GM19025 (cell line): ENCODE results near the gene DENND2C.

ENCODE experiments used
- ATAC-seq: cut with Tn5 transposase; IDR thresholded peaks from one replicate; pipeline ENCODE4 v1.9.1; 2021; ENCODE audit warnings: mild to moderate bottlenecking, low read depth, moderate library complexity; ENCODE audit not compliant: unreplicated experiment

Gene DENND2C, protein sequence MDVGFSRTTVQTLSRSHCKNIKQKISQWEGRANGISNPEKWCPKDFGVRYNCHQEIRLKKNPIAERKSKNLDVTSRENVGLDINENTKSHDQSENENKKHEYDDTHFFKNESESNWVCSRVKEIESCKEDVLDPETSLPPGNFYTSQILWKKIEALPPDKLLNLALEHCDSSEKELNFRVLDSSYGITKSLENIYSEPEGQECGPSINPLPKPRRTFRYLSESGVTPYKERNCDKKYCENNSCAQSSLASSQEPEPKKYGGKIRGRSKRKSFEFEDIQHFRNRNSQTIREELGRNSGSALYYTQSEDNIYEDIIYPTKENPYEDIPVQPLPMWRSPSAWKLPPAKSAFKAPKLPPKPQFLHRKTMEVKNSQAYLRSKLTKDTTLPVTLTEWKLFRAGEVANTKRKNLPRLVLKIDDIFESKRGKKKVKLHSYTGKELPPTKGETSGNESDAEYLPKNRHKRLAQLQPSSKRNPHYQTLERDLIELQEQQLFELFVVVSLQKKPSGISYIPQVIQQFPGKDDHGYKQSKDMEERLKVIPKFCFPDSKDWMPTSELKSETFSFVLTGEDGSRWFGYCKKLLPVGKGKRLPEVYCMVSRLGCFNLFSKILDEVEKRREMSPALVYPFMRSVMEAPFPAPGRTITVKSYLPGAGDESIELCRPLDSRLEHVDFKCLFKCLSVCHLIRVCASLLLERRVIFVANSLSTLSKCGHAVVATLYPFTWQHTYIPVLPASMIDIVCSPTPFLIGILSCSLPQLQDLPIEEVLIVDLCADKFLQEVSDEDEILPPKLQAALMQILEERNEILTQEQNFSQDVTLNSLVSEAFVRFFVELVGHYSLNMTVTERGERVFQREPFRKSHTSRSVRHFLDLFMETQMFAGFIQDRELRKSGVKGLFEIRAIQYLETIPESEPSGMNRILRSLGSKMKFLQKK

GRCh38 chr1:114669562-114670082, at the start of gene DENND2C:
Gene DENND2C (minus strand): TSS chr1:114670049. CDS start chr1:114625984, 44,065 bp downstream.
- peak; percentile 50 for ATAC-seq

DNA sequence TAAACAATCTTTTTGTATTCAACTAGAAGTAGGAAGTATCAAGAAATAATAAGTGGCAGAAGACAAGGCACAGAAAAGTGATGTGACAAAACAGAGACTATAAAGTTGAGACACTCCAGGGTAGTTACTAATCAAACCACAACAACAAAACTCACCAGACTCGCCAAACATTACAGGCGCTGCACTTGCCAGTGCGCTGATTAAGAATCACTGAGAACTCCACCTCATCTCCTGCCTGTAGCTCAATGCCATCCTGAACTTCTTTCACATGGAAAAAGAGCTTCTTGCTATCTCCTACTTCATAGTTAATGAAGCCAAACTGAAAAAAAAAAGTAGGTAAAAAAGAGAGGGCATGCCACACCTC, 49.6 kb upstream of the DENND2C start:
- no peak for ATAC-seq

- no peak for ATAC-seq
Measured at GRCh38 chr1:114718661-114719423, 49.0 kb upstream of the DENND2C start.

DNA sequence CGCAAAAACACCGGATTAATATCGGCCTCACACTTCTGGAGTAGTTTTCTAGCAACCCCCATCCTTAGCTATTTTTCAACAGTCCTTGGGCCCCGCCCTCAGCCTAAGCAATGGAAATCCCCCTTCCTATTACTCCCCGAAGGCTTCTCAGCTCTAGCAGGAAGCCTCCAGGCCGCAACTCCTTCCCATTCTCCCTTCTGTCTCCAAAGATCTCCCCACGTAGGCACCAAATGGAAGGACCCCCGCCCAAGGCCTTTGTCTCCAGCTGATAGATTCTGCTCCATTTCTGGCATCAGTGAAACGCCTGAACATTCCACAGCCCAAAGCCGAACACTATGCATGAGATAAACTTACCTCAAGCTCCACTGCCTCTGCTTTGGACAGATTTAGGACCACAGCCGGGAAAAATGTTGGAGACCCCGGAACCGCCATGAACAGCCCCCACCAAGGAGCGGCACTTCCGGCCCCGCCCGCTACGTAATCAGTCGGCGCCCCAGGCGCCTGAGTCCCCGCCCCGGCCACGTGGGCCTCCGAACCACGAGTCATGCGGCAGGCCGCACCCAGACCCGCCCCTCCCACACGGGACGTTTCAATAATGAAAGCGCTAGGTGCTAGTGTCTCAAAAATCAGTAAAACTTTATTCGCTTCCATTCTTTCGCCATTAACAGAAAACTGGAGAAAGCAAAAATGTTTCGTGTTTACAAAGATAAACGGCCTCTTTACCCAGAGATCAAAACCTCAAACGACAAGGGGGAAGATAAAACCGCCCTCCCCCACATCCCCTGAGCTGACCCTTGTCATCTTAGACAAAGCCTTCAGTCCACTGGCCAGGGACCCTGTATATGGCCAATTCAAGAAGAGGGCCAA, 46.7 kb upstream of the DENND2C start, which contains the start of gene NRAS:
Gene NRAS, minus strand, starts transcription at position 468 of the 867 bp plus-strand sequence. CDS start 611 bp downstream, outside the sequence.
- ATAC-seq: peak; percentile 88

DNA sequence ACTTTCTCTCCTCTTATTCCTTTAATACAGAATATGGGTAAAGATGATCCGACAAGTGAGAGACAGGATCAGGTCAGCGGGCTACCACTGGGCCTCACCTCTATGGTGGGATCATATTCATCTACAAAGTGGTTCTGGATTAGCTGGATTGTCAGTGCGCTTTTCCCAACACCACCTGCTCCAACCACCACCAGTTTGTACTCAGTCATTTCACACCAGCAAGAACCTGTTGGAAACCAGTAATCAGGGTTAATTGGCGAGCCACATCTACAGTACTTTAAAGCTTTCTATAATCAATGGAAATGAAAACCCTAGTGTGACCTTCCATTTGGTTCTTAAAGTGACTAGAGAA, 46.1 kb upstream of the DENND2C start:
- ATAC-seq: no peak

GRCh38 chr1:114712977-114713376, 43.1 kb upstream of the DENND2C start:
- no peak for ATAC-seq

- no peak for ATAC-seq
Measured at GRCh38 chr1:114710360-114710759, 40.5 kb upstream of the DENND2C start.

- ATAC-seq: no peak
Measured at GRCh38 chr1:114707604-114708003, 37.8 kb upstream of the DENND2C start.

DNA sequence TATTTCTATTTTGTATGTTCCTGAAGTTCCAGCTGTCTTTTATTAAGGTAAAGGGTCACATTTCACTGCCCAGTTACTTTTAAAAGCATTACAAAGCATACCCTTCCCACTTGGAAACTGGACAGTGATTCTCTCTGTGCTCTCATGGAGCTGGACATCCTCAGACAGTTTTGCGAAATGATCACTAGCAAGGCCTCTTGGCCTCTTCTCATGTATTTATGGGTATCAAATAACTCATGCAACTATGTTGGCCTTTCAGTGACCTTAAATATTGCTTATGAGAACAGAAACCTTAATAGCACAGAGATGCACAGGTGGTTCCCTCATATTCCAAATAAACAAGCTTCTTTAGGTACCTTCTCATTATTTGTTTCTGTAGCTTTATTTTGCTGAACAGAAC, 33.4 kb upstream of the DENND2C start:
- no peak for ATAC-seq

DNA sequence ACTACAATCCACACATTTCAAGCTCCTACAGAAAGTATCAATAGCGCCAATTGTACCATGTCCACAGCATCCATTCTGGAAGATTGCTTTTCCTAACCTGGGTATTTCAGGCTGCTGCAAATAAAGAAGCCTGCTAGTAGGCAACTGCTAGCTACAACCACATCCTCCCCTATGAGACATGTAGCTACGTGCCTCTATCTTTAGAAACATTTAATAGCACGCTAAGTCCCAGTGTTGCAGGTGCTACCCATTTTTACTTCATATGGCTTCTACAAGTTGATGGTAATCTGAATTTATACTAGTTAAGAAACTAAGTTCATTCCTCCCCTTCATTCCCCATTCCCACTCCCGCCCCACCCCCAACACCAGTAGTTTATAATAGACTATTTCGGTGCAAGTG, 32.9 kb upstream of the DENND2C start:
- no peak for ATAC-seq

GRCh38 chr1:114701931-114702330, 32.1 kb upstream of the DENND2C start:
- ATAC-seq: no peak

DNA sequence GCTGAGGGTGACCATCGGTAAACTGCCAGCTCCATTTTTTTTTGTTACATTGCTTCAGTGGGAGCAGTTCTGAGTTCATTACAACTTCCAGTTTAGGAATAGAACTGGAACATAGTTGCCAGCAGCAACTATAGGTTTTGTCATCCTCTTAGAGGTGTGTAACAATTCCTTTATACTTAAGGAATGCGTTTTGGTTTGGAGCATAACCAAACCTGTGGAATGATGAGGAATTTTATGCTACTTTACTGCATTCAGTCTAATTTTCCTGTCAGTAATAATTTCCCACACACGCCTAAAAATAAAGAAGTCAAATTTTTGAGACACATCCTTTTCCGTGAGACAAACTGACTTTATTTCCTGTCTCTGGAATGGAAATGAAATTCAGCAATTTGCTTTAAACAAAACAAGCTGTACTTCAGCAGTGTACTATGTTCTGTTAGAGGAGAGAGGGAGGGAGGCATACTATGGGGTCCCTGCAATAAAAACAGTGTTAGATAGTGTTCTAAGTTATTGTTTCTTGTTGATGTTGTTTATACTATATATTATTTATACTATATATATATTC, 30.3 kb upstream of the DENND2C start:
- ATAC-seq: no peak

- ATAC-seq: no peak
Measured at GRCh38 chr1:114696810-114697209, 27.0 kb upstream of the DENND2C start.

DNA sequence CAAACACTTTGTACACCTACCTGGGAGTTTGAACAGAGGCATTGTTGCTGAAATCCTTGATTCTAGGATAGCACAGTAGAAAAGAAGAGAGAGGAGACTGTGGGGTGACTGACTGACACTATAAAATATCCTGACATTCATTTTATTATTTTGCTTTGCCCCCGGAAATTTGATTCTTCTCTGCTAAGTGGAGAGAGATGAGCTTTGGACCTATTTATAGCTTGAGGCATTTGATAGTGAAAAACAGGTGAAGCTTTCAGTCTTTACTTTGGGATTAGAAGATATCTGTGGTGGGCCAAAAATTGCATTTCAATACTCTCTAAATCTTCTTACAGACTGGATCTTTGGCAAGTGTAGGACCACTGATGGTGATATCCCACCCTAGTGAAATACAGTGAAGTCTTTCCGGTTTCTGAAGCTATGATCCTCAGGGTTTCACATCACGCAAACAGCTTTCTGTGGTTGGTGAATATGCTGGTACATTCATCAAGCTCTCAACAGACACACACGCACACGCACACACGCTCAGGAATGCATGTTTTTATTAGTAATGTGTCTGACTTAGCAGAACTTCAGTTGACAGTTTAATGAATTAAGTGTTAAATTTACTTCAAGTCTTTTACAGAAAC, 25.7 kb upstream of the DENND2C start, which contains the start of gene AMPD1:
Gene AMPD1, minus strand, starts transcription at position 117 of the 629 bp plus-strand sequence. Its CDS starts 75 bp downstream, at position 42.
- ATAC-seq: no peak

- ATAC-seq: no peak
Measured at GRCh38 chr1:114694540-114695310, 24.9 kb upstream of the DENND2C start.

GRCh38 chr1:114692947-114693346, 23.1 kb upstream of the DENND2C start:
- no peak for ATAC-seq

DNA sequence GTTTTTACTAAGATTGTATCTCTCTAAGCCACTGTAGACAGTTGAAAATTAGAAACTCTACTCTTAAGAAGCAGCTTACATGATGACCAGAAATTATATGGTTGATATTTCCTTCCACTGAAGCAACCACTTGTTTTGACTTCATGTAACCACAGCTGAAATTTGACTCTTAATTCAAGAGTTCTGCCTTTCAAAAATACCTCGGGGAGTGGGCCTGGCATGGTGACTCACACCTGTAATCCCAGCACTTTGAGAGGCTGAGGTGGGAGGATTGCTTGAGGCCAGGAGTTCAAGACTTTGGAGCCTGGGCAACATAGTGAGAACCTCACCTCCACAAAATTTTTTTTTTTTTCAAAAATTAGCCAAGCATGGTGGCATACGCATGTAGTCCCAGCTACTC, 21.2 kb upstream of the DENND2C start:
- no peak for ATAC-seq

- ATAC-seq: no peak
Measured at GRCh38 chr1:114690148-114690547, 20.3 kb upstream of the DENND2C start.
